Iris pigment epithelial cell (primary cell): ENCODE measurements around the gene PRMT2.

Experiments used
- DNase-seq: peaks from one replicate; pipeline ENCODE4 v3.0.0-alpha.2; 2011; ENCODE audit warnings: low read depth

The PRMT2 gene

GRCh38 chr21:46641656-46642055, 6.2 kb downstream of the PRMT2 start:
- DNase-seq, result no peak

- no peak for DNase-seq
Observed at GRCh38 chr21:46643379-46644177, 8.1 kb downstream of the PRMT2 start.

GRCh38 chr21:46645840-46646239, 10.4 kb downstream of the PRMT2 start:
- no peak for DNase-seq

- no peak for DNase-seq
Observed at GRCh38 chr21:46646541-46647154, 11.2 kb downstream of the PRMT2 start.

- DNase-seq, result no peak
Observed at GRCh38 chr21:46648539-46648938, 13.1 kb downstream of the PRMT2 start.

GRCh38 chr21:46649356-46649755, 13.9 kb downstream of the PRMT2 start:
- no peak for DNase-seq

GRCh38 chr21:46650476-46651098, 15.1 kb downstream of the PRMT2 start:
- DNase-seq, result no peak

GRCh38 chr21:46651121-46651520, 15.6 kb downstream of the PRMT2 start:
- no peak for DNase-seq

- DNase-seq, result no peak
Observed at GRCh38 chr21:46655230-46655629, 19.8 kb downstream of the PRMT2 start.

GRCh38 chr21:46656820-46657219, 21.3 kb downstream of the PRMT2 start:
- no peak for DNase-seq

- no peak for DNase-seq
Observed at GRCh38 chr21:46660505-46660904, 25.0 kb downstream of the PRMT2 start.

- peak; percentile 80 for DNase-seq
Observed at GRCh38 chr21:46661211-46661625, 25.7 kb downstream of the PRMT2 start.

- DNase-seq, result no peak
Observed at GRCh38 chr21:46661642-46662366, 26.3 kb downstream of the PRMT2 start.

GRCh38 chr21:46662367-46662654, 26.8 kb downstream of the PRMT2 start:
- DNase-seq, result no peak

GRCh38 chr21:46662765-46663500, 27.5 kb downstream of the PRMT2 start:
- DNase-seq, result no peak

GRCh38 chr21:46663754-46664153, 28.3 kb downstream of the PRMT2 start:
- DNase-seq, result no peak

- no peak for DNase-seq
Observed at GRCh38 chr21:46664316-46664995, 29.0 kb downstream of the PRMT2 start.

- DNase-seq, result no peak
Observed at GRCh38 chr21:46665566-46665965, 30.1 kb downstream of the PRMT2 start.

GRCh38 chr21:46666941-46667740, 31.7 kb downstream of the PRMT2 start:
- DNase-seq, result peak; percentile 54

GRCh38 chr21:46667741-46668380, 32.4 kb downstream of the PRMT2 start:
- DNase-seq, result peak; percentile 75
